NCI-H1092 (cell line): Measurements from ENCODE around the gene TBC1D21.

Source experiments
- DNase-seq: peaks from one replicate; lab custom pipeline; 2025; lab: John Stamatoyannopoulos, UW

The TBC1D21 gene

GRCh38 chr15:73862276-73862675 is 11.1 kb upstream of the TBC1D21 start:
- DNase-seq: no peak

- no peak for DNase-seq
These were observed 8.0 kb upstream of the TBC1D21 start for GRCh38 chr15:73865379-73865778.

GRCh38 chr15:73865904-73866303 is 7.5 kb upstream of the TBC1D21 start:
- no peak for DNase-seq

- no peak for DNase-seq
These were observed 6.9 kb upstream of the TBC1D21 start for GRCh38 chr15:73866481-73866880.

GRCh38 chr15:73866881-73867410 is 6.4 kb upstream of the TBC1D21 start:
- DNase-seq: no peak

GRCh38 chr15:73867426-73867825 is 5.9 kb upstream of the TBC1D21 start:
- DNase-seq: no peak

GRCh38 chr15:73867956-73868355 is 5.4 kb upstream of the TBC1D21 start:
- no peak for DNase-seq

GRCh38 chr15:73869216-73869995 is 4.0 kb upstream of the TBC1D21 start:
- DNase-seq: no peak

- DNase-seq: no peak
These were observed 2.5 kb upstream of the TBC1D21 start for GRCh38 chr15:73870700-73871408.

- DNase-seq: no peak
These were observed 1.0 kb upstream of the TBC1D21 start for GRCh38 chr15:73872346-73872745.

- DNase-seq: no peak
These were observed 636 bp downstream of the TBC1D21 start for GRCh38 chr15:73873889-73874511.

GRCh38 chr15:73879426-73879825 is 6.1 kb downstream of the TBC1D21 start:
- no peak for DNase-seq

- DNase-seq: no peak
These were observed 8.4 kb downstream of the TBC1D21 start for GRCh38 chr15:73881579-73882320.

GRCh38 chr15:73882761-73883419 is 9.5 kb downstream of the TBC1D21 start:
- no peak for DNase-seq

- no peak for DNase-seq
These were observed 10.8 kb downstream of the TBC1D21 start for GRCh38 chr15:73884159-73884558.

- DNase-seq: no peak
These were observed 12.8 kb downstream of the TBC1D21 start for GRCh38 chr15:73885954-73886700.

- no peak for DNase-seq
These were observed 13.5 kb downstream of the TBC1D21 start for GRCh38 chr15:73886717-73887345.

GRCh38 chr15:73887481-73887880 is 14.1 kb downstream of the TBC1D21 start:
- no peak for DNase-seq

GRCh38 chr15:73888224-73889041 is 15.1 kb downstream of the TBC1D21 start:
- no peak for DNase-seq
